Gastrocnemius medialis (tissue), 4 donors: ENCODE data around the gene NINJ2.

Experiments used
- CTCF ChIP-seq, 5 experiments: fragments of 450-650 bp in 3 of 5; fragments of 200-600 bp in 2 of 5; sonication (generic) in 2 of 5; IDR thresholded peaks in 4 of 5; conservative IDR thresholded peaks in 1 of 5; 1 replicate in 4 of 5; 2 replicates in 1 of 5; pipeline ENCODE4 v1.5.1; 2016 to 2019; ENCODE audit warnings: antibody characterized with exemption in 5 of 5, mild to moderate bottlenecking in 3 of 5, moderate library complexity in 3 of 5
- POLR2A ChIP-seq, 2 donors: fragments of 450-650 bp; IDR thresholded peaks; one replicate each; pipeline ENCODE4 v1.6.1; 2017; ENCODE audit warnings: antibody characterized with exemption in 2 of 2, mild to moderate bottlenecking in 2 of 2, moderate library complexity in 2 of 2

GRCh38 chr12:565589-566105, 97.6 kb downstream of the NINJ2 start:
- TF ChIP-seq CTCF (IDR thresholded peaks at IDR 0.05 in 4 of 5, conservative IDR thresholded peaks at IDR 0.05 in 1 of 5) = no peak
- no peak for TF ChIP-seq POLR2A (IDR thresholded peaks at IDR 0.05)
